ENCODE measurements around the gene ACTR1A. TPM values are rescaled to one million over a fixed set of nuclear protein-coding genes. Genes with fewer than 3 reads are reported as not detected.

Gene ACTR1A
- total and polyA plus RNA-seq, 9 of the 15 experiments (the other 6 are each of a cell fraction or from before 2014, with no cell fraction given): 36.3 to 77.2 (median 49.6) TPM

GRCh38 chr10:102455893-102456471 lies 46.5 kb downstream of the ACTR1A start (continued):
- no peak for TF ChIP-seq ZNF407 (IDR thresholded peaks at IDR 0.05; ENCODE audit: low read depth)
- peak; percentile 84 for TF ChIP-seq MTA1 (IDR thresholded peaks at IDR 0.05; ENCODE audit: borderline replicate concordance)
- TF ChIP-seq CEBPG (CRISPR knock-in tag; IDR thresholded peaks at IDR 0.05): peak; percentile 99
- peak; percentile 95 to 99 for TF ChIP-seq CEBPG (tag; conservative IDR thresholded peaks at IDR 0.05 in 1 of 2, IDR thresholded peaks at IDR 0.05 in 1 of 2)
- TF ChIP-seq, protein P1, sequence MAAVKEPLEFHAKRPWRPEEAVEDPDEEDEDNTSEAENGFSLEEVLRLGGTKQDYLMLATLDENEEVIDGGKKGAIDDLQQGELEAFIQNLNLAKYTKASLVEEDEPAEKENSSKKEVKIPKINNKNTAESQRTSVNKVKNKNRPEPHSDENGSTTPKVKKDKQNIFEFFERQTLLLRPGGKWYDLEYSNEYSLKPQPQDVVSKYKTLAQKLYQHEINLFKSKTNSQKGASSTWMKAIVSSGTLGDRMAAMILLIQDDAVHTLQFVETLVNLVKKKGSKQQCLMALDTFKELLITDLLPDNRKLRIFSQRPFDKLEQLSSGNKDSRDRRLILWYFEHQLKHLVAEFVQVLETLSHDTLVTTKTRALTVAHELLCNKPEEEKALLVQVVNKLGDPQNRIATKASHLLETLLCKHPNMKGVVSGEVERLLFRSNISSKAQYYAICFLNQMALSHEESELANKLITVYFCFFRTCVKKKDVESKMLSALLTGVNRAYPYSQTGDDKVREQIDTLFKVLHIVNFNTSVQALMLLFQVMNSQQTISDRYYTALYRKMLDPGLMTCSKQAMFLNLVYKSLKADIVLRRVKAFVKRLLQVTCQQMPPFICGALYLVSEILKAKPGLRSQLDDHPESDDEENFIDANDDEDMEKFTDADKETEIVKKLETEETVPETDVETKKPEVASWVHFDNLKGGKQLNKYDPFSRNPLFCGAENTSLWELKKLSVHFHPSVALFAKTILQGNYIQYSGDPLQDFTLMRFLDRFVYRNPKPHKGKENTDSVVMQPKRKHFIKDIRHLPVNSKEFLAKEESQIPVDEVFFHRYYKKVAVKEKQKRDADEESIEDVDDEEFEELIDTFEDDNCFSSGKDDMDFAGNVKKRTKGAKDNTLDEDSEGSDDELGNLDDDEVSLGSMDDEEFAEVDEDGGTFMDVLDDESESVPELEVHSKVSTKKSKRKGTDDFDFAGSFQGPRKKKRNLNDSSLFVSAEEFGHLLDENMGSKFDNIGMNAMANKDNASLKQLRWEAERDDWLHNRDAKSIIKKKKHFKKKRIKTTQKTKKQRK (IDR thresholded peaks at IDR 0.05; ENCODE audit: borderline replicate concordance, low read depth, low read length): no peak
- TF ChIP-seq ZNF699 (CRISPR knock-in tag; IDR thresholded peaks at IDR 0.05; ENCODE audit: insufficient replicate concordance): no peak
- TF ChIP-seq ZNF282 (CRISPR knock-in tag; IDR thresholded peaks at IDR 0.05): no peak
- TF ChIP-seq EWSR1 (IDR thresholded peaks at IDR 0.05; ENCODE audit: borderline replicate concordance, low read depth, partially characterized antibody): no peak
- no peak for TF ChIP-seq SRF (CRISPR knock-in tag; IDR thresholded peaks at IDR 0.05)
- no peak for TF ChIP-seq ZNF778 (CRISPR knock-in tag; IDR thresholded peaks at IDR 0.05)
- peak; percentile 75 for TF ChIP-seq ZNF583 (CRISPR knock-in tag; IDR thresholded peaks at IDR 0.05)
- no peak for TF ChIP-seq ATF6 (CRISPR knock-in tag; IDR thresholded peaks at IDR 0.05)
- TF ChIP-seq BDP1 (IDR thresholded peaks at IDR 0.05; ENCODE audit: insufficient read depth, insufficient read length): no peak
